Natural killer cell (primary cell): ENCODE data around the gene PRR7. TPM values are rescaled to one million over a fixed set of nuclear protein-coding genes. Genes with fewer than 3 reads are reported as not detected.
A peak's percentile ranks its signal among the peaks of the same experiment; 100 is the strongest.

Experiments
- ATAC-seq, 3 donors: fragments of 150-1000 bp in 2 of 3; fragments of 200-7000 bp in 1 of 3; cut with Tn5 transposase; 1 replicate in 1 of 3; 2 replicates in 2 of 3; pipeline ENCODE4 v1.10.0; 2021; ENCODE audit warnings: mild to moderate bottlenecking in 2 of 3, moderate library complexity in 2 of 3
- DNase-seq, 2 donors: peaks; one replicate each; pipeline versions ENCODE4 v3.0.0 to v3.0.0-alpha.2; 2013 to 2021; ENCODE audit warnings: mixed read lengths in 1 of 2
- H3K27ac ChIP-seq: one replicate; pipeline ENCODE4 v1.5.1; 2013; ENCODE audit warnings: mild to moderate bottlenecking, low read length
- H3K27me3 ChIP-seq: one replicate; pipeline ENCODE4 v1.6.1; 2013; ENCODE audit warnings: low read length; ENCODE audit not compliant: control insufficient read depth, insufficient read depth
- H3K36me3 ChIP-seq: one replicate; pipeline ENCODE4 v1.6.1; 2013; ENCODE audit warnings: low read length; ENCODE audit not compliant: control insufficient read depth, insufficient read depth
- H3K4me1 ChIP-seq: one replicate; pipeline ENCODE4 v1.6.1; 2013; ENCODE audit warnings: low read length; ENCODE audit not compliant: control insufficient read depth, insufficient read depth
- H3K4me3 ChIP-seq: one replicate; pipeline ENCODE4 v1.5.1; 2013; ENCODE audit warnings: low read length
- H3K9me3 ChIP-seq: one replicate; pipeline ENCODE4 v1.6.1; 2013; ENCODE audit warnings: low read length; ENCODE audit not compliant: control insufficient read depth, insufficient read depth
- H3K27ac Mint-ChIP-seq, 2 donors: one replicate each; pipeline ENCODE4 v1.8.0; 2022; ENCODE audit warnings: mild to moderate bottlenecking in 2 of 2, mixed read lengths in 2 of 2, moderate library complexity in 1 of 2
- H3K27me3 Mint-ChIP-seq, 2 donors: one replicate each; pipeline ENCODE4 v1.8.0; 2022; ENCODE audit warnings: low read depth in 2 of 2, mixed read lengths in 2 of 2
- H3K36me3 Mint-ChIP-seq: one replicate; pipeline ENCODE4 v1.8.0; 2022; ENCODE audit warnings: mixed read lengths
- H3K4me1 Mint-ChIP-seq, 2 donors: one replicate each; pipeline ENCODE4 v1.8.0; 2022; ENCODE audit warnings: mixed read lengths in 2 of 2
- H3K4me3 Mint-ChIP-seq: one replicate; pipeline ENCODE4 v1.8.0; 2022; ENCODE audit warnings: mild to moderate bottlenecking, moderate library complexity, mixed read lengths
- H3K9me3 Mint-ChIP-seq, 2 donors: one replicate each; pipeline ENCODE4 v1.8.0; 2022; ENCODE audit warnings: mixed read lengths in 2 of 2
- CTCF ChIP-seq: fragments of 200-600 bp; IDR thresholded peaks from one replicate; pipeline ENCODE4 v1.8.0; 2022; ENCODE audit warnings: antibody characterized with exemption
- WGBS: methylation state at CpG from one replicate; pipeline ENCODE4 v1.1.7; 2013; ENCODE audit warnings: missing lambda C conversion rate; ENCODE audit not compliant: insufficient coverage; 5-methylcytosine and 5-hydroxymethylcytosine counted together
- intact Hi-C: fragments of 100-400 bp; cut with micrococcal nuclease; formaldehyde crosslinking; loops from one replicate; pipeline ENCODE4 v1.14.2; 2022
- total RNA-seq, 4 donors: library from RNA; stranded (reverse); fragments of 120-200 nt in 1 of 4; gene quantifications; one replicate each; pipeline versions ENCODE4 v1.2.3 to v1.2.4, GENCODE V29; 2013 to 2022

PRR7 gene
- total RNA-seq, 3 donors from 2014 or later (not counting 1 experiment from before 2014, with no cell fraction given) = 21.6 to 27.9 (median 23.3) TPM

GRCh38 chr5:177430140-177430951, 16.3 kb upstream of the PRR7 start:
- no peak for ATAC-seq
- Histone ChIP-seq H3K4me3 (no peak overlapping the region), H3K27ac (peak overlapping the region; percentile 93), H3K36me3 (peaks cover 52% of the 10 kb centered on the region), H3K27me3 (no peaks in the 10 kb centered on the region), H3K9me3 (no peaks in the 10 kb centered on the region), H3K4me1 (peaks cover 90% of the 10 kb centered on the region)
- peak in 1 of 2 donors; percentile 45 for DNase-seq
- Mint-ChIP-seq H3K27ac (peak overlapping the region; percentile 94 to 99), H3K4me1 (peaks cover 60 to 84% of the 10 kb centered on the region in 2 donors), H3K36me3 (no peaks in the 10 kb centered on the region), H3K27me3 (no peaks in the 10 kb centered on the region), H3K4me3 (peak overlapping the region; percentile 90), H3K9me3 (no peaks in the 10 kb centered on the region)
- 62% methylated on average over 26 of the region's 26 CpGs for WGBS
- intact Hi-C loops = no loop called here
- no peak for TF ChIP-seq CTCF

- Mint-ChIP-seq H3K4me3 (peak overlapping the region; percentile 83), H3K9me3 (no peaks in the 10 kb centered on the region), H3K27me3 (no peaks in the 10 kb centered on the region), H3K27ac (peak overlapping the region; percentile 94 to 99), H3K4me1 (peaks cover 54 to 78% of the 10 kb centered on the region in 2 donors), H3K36me3 (no peaks in the 10 kb centered on the region)
- ATAC-seq = no peak
- no peak for TF ChIP-seq CTCF
- Histone ChIP-seq H3K27ac (peak overlapping the region; percentile 93), H3K4me1 (peaks cover 90% of the 10 kb centered on the region), H3K36me3 (peaks cover 58% of the 10 kb centered on the region), H3K27me3 (no peaks in the 10 kb centered on the region), H3K9me3 (no peaks in the 10 kb centered on the region), H3K4me3 (no peak overlapping the region)
- no peak for DNase-seq
- 45% methylated on average over 7 of the region's 7 CpGs for WGBS
- intact Hi-C loops = no loop called here
These were observed 15.7 kb upstream of the PRR7 start for GRCh38 chr5:177430972-177431316.

- WGBS = 4% methylated on average over 29 of the region's 29 CpGs
- Histone ChIP-seq H3K4me1 (peaks cover 95% of the 10 kb centered on the region), H3K27ac (peak overlapping the region; percentile 93), H3K36me3 (peaks cover 64% of the 10 kb centered on the region), H3K27me3 (no peaks in the 10 kb centered on the region), H3K4me3 (peak overlapping the region; percentile 1), H3K9me3 (no peaks in the 10 kb centered on the region)
- intact Hi-C loops = no loop called here
- H3K9me3 Mint-ChIP-seq = no peaks in the 10 kb centered on the region
- ATAC-seq (peak; percentile 22 to 51 (median 42)), DNase-seq (peak; percentile 56 to 88)
- H3K4me1 Mint-ChIP-seq = peaks cover 50 to 74% of the 10 kb centered on the region in 2 donors
- TF ChIP-seq CTCF = no peak
- H3K36me3 Mint-ChIP-seq = no peaks in the 10 kb centered on the region
- peak overlapping the region; percentile 83 for H3K4me3 Mint-ChIP-seq
- no peaks in the 10 kb centered on the region for H3K27me3 Mint-ChIP-seq
- peak overlapping the region; percentile 94 to 99 for H3K27ac Mint-ChIP-seq
These were observed 15.1 kb upstream of the PRR7 start for GRCh38 chr5:177431317-177432142.
